GM04504 (cell line): ENCODE results near the gene ACVR1.
"Not testable (repeated sequence)": the region's sequence is repeated elsewhere in the genome, so short reads cannot be mapped to it uniquely, and the experiment has no call there.

ENCODE experiments used
- DNase-seq: peaks from one replicate; pipeline ENCODE4 v3.0.0-alpha.2; 2012; ENCODE audit warnings: low read depth

The ACVR1 gene

DNA sequence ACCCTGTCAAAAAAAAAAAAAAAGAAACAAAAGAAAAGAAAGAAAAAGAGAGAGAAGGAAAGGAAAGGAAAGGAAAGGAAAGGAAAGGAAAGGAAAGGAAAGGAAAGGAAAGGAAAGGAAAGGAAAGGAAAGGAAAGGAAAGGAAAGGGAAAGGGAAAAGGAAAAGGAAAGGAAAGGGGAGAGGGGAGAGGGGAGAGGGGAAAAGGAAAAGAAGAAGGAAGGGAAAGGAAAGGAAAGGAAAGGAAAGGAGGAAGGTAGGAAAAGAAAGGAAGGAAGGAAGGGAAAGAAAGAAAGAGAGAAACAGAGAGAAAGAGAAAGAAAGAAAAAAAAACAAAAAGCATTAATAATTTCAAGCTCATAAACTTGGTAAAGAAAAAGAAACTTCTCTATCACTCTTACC is 49.5 kb downstream of the ACVR1 start:
- DNase-seq = not testable (repeated sequence)

DNA sequence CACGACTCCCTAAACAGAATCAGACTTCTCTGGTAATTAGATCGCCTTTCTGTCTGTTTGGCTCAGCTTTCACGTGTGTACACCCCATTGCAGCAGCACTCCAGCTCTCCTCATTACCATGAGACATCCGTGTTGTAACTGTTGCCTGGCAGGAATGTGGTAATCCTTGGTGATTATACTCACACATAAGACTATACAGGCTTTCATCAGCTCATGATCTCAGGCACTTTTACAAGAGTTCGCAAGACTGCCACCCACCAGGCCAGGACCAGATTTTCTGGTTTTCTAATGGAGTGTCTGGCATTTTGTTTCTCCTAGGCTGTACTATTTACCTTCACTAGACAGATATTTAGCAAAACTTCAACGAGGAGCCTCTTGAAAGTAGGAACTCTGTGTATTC is 50.2 kb downstream of the ACVR1 start:
- DNase-seq = no peak

DNA sequence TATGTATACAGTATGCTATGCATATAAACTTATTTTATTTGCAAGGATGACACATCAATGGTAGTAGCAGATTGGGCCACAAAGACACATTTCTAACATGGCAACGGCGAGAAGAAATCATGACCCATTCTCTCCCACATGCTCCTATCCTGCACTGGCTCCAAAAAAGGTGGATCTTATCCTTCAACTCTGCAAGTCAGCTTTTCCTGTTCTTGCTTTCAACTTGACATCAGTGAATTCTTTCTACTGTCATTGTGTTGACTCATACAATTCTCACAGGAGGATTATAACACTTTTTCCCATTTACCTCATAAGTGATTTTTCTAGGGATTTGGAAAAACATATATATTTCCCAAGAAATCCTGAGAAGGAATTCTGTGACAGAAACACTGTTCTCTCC is 53.1 kb downstream of the ACVR1 start:
- no peak for DNase-seq

DNA sequence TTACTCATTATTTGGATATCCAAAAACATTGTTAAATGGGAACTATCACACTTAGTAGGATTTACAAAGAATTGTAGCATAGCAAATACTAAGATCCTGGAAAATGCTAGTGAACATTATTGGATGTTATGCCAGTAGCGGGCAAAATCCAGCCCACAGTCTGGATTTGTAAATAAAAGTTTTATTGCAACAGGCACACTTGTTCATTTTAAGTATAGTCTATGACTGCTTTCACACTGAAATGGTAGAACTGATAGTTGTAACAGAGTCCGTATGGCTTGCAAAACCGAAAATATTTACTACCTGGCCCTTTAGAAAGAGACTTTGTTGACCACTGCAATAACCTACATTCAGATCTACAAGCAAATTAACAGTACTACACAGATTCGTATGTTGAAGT is 53.6 kb downstream of the ACVR1 start:
- DNase-seq = no peak

DNA sequence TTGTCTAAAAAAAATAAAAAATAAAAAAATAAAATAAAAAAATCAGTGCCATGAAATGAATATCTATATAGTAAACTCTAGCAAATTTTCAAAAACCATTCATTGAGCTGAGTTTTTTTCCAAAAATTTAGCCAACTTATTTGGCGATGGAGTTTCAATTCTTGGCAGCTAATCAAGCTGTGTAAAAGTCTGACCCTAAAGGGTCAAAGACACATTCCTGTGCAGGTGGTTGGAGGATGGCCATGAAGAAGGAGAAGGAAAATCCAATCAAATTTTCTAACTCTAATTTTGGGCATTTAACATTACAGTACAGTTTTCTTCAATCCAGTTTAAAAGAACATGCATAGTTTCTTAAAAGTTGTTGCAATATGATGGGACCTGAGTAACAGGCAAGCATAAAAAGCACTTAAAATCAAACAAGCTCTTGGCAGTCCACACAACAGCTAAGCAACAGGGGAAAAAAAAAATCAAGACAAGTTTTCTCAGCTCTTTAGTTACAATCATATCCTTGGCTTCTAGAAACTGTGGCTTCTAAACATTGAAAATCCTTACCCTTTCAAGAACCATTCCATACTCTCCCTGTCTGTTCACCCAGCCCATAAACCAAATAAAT is 54.5 kb downstream of the ACVR1 start:
- DNase-seq = no peak

DNA sequence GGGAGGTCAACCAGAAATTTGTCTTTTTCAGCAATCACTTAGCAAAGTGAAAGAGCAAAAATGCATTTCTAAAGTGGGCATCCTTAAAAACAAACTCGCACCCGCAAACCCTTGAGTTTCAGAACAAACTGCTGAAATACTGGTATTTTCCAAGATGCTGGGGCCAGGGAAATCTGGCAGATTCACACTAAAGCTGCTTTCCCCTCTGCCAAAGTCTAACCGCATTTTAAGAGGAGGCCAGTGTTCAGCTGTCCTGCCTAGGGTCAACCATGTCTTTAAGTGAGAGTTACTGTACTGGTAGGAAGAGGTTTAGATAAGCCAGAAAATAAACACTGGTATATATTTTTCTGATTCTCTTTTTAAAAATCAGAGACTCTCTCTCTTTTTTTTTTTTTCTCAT is 55.9 kb downstream of the ACVR1 start:
- DNase-seq = no peak

DNA sequence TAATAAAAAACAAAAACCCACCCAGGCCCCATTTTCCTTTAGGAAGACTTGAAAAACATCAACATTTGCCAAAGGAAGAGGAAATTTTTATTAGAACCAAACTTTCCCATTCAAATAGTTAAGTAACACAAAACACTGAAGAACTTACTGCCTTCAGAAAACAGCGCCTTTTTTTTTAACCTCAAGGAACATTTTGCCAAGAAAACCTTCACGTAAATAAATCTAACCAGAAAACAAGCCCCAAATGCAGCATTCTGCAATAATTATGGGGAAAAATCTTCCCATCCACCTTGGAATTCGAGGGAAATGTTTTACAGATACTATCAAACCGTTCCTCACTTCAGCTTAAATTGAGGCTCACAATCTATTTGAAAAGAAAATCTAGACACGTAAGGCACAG is 56.4 kb downstream of the ACVR1 start:
- DNase-seq = no peak

DNA sequence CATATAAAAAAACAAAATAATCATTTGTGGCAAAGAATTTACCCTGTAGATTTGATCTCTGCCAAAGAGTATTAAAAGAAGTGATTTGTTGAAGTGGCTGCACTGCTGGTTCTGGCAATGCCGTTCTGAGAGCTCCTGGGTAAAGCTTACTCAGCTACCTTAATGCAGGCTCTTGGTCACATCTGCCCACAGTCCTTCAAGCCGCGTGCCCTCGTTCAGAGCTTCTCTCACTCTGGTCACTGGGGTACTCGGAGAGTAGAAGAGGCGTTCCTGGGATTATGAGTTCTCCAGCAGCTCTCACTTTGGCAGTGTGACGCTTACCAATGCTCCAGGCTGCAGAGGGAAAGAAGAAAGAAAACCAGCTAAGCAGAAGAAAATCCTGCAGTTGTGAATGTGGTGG is 57.9 kb downstream of the ACVR1 start:
- no peak for DNase-seq

DNA sequence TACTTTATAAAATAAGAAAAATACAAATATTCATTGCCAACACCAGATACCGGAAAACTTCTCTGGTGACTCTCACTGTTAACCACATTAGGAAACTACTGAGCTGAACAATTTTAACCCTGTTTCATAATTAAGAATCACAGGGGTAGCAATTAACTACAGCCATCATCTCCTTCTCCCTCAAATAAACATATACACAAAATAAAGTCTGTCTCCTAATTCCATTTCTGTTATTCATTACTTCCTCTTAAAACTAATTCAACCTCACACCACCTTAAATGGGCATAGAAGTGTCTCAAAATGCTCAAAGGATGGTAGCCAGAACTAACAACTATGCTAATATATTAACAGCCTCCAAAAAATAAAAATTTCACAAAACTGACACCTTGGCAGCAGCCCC is 60.7 kb downstream of the ACVR1 start:
- DNase-seq = no peak

DNA sequence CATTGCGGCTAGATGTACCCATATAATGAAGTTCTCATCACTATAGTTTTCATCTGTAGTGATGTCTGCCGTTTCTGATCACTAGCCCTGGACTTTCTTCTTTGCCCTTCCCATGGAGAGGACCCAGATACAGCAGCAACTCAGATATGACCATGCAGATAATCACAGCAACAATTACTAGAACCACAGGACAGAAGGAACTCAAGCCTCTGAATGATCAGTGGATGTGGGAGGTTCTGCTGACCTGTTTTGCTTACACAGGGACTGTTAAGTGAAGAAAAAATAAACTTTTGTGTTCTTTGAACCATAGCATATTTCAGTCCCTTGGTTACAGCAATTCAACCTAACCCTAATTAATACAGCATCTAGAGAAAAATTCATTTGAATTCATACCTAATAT is 62.7 kb downstream of the ACVR1 start:
- DNase-seq = no peak

DNA sequence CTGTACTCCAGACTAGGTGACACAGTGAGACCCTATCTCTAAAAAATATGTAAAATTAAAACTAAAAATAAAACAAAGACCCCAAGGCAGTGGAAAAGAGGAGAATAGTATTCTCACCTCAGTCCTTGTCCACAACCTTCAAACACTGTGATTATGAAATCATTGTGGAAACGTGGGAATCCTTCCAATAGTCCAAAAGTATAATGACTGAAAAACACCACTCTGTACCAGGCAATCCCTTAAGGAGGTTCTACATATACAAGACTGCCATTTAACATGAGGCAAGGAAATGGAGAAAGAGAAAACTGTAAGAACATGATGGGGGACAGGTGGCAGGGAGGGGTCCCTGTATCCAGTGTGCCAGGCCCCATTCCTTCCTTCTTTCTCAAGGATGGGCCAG is 66.1 kb downstream of the ACVR1 start:
- no peak for DNase-seq

DNA sequence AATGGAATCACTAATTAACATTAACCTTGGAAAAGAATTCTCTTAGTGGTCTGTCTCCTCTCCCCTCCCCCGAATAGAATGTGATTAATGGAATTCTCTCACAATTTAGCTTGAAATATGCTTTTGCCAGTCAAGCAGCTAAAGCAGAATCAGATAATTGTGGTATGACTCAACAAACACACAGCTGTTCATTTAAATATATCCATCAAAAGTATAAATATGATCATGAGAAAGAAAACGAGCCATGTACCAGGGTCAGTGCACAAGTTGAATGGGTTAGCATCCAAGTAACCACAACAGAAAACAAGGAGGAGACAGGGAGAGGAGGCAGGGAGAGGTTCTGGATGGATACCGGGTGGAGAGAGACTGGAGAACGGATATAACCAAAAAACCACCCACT is 66.9 kb downstream of the ACVR1 start:
- peak; percentile 29 for DNase-seq

DNA sequence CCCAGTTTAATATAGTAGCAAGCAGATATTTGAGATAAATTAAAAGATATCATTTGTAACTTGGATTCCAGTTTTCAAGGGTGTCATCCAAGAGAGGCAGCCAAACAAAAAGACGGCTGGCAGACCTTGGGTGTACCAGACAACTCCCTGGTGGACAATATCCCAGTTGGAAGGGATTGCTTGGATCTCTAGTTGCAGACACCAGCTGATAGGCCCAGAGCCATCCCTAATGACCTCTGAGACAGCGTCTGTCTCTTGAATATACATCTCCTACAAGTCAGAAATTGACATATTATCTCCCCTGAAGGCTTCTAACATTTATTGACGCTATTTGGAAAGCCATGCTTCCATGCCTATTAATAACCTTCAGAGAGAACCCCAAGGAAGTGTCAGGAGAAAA is 67.7 kb downstream of the ACVR1 start:
- DNase-seq = no peak

DNA sequence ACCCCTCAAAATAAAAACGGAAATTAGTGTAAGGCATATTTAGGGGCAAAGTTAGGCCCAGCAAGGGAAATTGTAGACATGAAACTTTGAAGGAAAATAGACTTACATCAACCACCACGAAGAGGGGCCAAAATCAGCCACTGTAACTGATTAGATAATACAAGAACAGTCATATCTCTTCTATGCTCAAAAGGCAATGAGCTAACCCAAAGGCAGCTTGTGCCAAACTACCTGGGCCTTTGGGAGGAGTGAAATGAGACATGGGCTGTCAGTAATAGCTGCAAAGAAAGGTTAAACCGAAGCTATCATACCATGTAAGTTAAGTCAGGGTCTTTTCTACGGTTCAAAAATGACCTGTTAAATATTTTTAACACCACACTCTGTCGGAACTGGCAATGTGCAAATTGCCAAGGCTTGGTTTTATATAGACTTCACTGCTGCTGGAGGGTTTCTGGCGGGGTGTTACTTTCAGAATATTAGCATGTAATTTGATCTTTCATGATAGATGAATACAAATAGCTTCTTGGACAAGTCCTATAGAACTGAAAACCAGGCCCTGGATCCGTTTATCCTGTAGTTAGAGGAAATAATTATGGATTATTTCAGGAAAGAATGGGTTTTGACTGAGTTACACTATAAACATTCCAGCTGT is 69.6 kb downstream of the ACVR1 start:
- no peak for DNase-seq

DNA sequence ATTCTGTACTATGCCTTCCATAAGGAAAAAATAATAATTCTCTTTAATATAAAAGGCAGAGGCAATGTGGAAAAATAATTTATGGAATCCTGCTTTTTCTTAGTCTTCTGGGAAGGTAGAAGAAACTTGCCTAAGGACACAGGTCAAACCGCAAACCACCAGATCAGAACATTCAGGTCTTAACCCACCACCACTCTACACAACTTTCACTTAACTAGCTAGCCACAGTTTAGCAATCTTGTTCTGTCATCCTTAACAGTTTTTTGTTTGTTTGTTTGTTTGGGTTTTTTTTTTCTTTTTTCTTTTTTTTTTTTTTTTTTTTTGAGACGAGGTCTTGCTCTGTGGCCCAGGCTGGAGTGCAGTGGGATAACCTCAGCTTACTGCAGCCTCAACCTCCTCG is 70.6 kb downstream of the ACVR1 start:
- no peak for DNase-seq

DNA sequence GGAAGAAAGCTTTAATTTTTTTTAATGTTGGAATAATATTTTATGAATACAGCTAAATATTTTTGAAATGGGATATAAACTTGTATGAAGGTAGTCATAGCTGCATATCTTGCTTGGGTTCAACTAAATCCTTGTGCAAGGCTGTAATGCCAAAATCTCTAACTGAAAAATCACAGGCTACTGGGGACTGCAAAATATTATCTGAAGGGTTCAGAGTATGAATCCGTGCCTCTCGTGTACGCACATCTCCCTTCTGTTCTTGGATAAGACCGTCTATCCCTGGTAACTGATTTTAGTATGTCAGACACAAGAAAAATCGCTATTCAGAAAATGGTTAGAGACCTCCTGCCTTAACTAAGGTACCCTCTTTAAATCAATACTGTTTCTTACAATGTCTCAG is 71.8 kb downstream of the ACVR1 start:
- no peak for DNase-seq

DNA sequence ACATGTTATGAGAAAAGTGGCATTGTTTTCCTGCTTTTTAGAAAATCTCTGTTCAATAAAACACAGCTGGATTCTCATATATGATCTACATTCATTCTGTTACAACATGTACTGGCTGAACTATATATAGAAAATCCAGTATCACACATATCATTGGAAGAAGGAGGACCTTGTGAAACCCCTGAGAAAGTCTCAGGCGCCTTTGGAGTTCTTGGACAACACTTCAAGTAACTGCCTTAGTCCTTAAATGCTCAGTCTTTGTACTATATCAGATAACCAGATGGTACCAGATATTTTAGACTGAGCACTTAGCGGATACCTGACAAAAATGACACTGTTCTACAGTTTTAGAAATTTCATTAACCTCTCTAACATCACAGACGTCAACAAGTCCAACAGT is 72.2 kb downstream of the ACVR1 start:
- DNase-seq = no peak

DNA sequence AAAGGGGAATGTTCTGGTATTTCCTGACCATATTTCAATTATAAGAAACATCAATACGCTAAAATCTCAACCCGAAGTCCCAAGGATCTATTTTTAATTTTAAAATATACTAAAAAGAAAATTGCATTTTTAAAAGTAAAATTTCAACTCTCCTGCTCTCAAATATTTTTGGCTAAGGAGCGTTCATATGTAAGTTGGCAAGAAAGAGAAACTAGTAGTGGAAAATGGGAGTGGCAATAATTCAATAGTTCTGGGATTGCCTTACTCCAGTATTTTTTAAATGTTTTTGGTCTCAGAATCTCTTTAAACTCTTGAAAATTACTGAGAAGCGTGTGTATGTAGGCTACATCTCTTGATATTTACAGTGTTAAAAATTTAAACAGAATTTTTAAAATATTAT is 72.7 kb downstream of the ACVR1 start:
- no peak for DNase-seq

DNA sequence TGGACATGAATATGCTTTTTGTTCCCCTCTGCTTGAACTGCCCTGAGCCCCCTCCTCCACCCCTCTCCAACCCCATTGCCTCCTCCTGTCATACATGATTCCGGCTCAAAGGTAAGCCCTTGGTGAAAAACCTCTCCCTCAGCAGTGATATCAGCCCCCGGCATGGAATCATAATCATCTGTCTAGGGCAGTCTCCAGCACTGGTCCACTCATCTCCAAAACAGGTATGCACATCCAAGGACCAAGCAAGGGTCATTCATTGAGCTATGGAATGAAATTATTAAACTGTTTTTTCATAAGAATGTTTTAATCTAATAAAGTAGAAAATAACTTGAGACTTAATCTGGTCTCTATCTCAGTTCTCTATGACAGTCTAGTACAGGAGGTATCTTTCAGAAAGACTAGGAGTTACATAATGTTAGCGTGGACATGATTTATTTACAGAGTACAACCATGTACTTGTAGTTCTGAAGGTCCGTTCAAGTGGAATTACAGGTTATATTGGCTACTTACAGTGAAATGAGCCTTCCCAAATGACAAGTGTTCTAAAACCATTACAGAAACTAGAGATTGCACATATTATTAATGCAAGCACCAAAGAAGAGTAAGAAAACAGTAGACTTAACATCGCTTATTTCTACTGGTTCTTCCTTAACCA is 75.2 kb downstream of the ACVR1 start:
- DNase-seq = no peak

DNA sequence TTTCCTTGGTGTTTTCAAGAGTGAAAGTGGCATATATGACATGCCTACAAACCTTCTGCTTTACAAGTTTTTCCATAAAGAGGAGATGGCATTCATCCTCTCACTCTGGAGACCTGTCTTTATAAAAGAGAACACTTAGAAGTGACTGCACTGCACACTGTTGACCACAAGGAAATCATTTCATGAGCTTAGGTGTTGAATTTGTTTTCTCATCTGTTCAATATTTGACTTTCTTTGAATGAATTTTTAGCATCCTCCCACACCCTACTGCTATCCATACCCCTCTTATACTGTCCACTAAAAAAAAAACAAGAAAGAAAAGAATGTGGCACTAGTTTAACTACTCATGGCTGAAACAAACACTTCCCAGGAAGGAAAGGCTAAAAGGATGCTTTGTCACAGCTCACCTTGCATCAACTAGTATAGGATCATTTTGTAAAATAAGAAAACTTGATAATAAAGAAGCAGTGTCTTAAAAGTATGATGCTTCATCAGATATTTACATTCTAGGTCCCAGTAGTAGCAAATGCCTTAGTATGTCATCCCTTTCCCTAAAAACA is 83.0 kb downstream of the ACVR1 start:
- DNase-seq = no peak

DNA sequence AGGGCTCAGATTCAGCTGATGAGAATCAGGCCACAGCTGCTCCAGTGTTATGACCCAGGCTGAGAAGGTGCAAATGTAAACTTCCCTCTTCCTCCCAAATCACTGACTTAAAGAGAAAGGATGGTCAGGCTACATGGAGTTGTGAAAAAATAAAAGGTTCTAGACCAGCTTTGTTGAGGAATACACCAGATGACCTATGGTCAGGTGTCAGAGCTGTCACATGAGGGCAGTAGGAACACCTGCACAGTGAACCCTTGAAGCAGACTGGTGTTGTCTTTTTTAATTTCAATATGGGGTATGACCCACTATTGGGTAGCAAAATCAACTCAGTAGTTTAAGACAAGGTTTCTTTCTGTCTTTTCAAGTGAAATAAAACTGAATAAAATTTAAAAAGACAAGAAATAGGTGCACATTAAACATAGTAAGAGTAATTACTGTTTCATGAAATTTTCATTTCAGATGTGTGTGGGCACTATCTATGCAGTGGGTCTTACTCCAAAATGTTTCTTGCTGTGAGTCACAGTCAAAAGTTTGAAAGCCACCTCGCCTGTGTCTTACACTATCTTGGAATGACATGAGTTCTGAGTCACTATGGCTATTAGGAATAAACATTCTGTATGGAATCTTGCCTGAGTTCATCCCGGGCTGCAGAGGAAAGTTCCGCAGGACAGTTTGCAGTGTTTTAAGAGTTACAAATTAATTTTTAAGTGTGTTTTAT is 83.6 kb downstream of the ACVR1 start:
- DNase-seq = no peak

DNA sequence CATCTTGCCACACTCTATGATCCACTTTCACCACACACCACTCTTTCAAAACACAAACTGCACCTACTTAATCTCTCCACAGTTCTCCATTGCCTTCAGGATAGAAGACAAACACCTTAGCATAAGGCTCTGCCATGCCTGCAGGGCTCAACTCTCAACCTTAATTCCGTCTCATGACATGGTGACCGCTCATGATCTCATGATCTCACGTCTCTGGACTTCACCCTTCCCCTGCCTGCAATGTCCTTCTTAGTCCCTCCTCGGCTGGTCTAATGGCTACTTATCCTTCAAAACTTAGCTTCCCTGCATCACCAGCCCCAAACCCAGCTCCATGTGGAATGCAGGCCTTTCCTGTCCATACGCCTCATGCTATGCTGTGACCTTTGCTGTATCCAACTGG is 85.3 kb downstream of the ACVR1 start:
- DNase-seq = no peak

DNA sequence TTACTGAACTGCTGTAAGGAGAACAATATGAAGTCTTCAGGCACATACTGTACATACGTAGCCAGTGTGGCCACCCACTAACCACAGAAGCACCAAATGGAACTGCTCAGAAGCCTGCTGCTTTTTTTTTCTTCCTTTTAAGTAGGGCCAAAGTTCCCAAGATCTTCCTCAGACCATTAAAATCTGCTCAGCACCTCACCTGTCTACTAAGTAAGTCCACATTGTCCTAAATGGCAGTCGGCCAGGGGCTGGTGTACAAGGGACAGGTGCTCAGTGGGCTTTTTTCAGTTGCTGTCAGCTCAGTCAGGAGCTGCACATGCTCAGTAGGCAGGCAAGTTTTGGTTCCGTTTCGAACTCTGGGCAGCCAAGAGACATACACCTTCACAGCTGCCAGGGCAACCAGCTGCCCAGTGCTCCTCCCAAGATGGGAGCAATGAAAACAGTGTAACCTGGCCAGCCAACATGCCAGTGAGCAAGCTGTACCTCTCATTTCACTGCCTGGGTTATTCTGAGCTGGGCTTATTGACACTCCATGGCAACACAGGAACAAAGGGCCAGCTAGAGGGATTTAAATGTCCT is 86.1 kb downstream of the ACVR1 start:
- DNase-seq = no peak
